ENCODE measurements around the gene EXD1.
"Not testable (repeated sequence)": the region's sequence is repeated elsewhere in the genome, so short reads cannot be mapped to it uniquely, and the experiment has no call there.

EXD1 gene

DNA sequence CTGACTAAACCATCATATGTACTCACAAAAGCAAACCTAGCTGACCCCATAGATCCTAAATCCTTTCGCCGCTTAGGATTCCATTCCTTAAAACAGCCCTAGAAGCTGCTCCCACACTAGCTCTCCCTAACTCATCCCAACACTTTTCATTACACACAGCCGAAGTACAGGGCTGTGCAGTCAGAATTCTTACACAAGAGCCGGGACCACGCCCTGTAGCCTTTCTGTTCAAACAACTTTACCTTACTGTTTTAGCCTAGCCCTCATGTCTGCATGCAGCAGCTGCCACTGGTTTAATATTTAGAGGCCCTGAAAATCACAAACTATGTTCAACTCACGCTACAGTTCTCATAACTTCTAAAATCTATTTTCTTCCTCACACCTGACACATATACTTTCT is 95.0 kb downstream of the EXD1 start:
- not testable (repeated sequence) for H3K27me3 ChIP-seq (ENCODE audit: insufficient read depth, low read length, poor library complexity); ATAC-seq (ENCODE audit: insufficient read depth, low read depth); H3K36me3 ChIP-seq (ENCODE audit: insufficient read depth, low read length); H3K27ac ChIP-seq (ENCODE audit: low read length); H3K9me3 ChIP-seq (ENCODE audit: insufficient read depth, low read length, severe bottlenecking); H2AFZ ChIP-seq (ENCODE audit: low read depth, low read length); H4K20me1 ChIP-seq (ENCODE audit: insufficient read depth, low read length); H3K79me2 ChIP-seq (ENCODE audit: insufficient read depth, low read length); DNase-seq; H3K4me1 ChIP-seq (ENCODE audit: insufficient read depth, low read length); H3K4me2 ChIP-seq (ENCODE audit: insufficient read depth, low read length); H3K9ac ChIP-seq (ENCODE audit: low read depth, low read length); H3K4me3 ChIP-seq (ENCODE audit: low read depth in 1 of 2, low read length in 2 of 2)

DNA sequence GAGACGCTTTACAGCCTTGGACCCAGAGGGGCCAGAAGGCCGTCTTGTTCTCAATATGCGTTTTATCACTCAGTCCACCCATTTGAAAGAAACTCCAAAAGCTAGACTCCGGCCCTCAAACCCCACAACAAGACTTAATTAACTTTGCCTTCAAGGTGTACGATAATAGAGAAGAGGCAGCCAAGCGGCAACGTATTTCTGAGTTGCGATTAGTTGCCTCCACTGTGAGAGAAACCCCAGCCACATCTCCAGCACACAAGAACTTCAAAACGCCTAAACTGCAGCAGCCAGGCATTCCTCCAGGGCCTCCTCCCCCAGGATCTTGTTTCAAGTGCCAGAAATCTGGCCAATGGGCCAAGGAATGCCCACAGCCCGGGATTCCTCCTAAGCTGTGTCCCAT is 97.1 kb downstream of the EXD1 start:
- Histone ChIP-seq H3K9ac (ENCODE audit: low read depth, low read length) (no peak overlapping the region), H3K4me3 (ENCODE audit: low read depth in 1 of 2, low read length in 2 of 2) (no peak overlapping the region), H2AFZ (ENCODE audit: low read depth, low read length) (no peak overlapping the region), H3K4me2 (ENCODE audit: insufficient read depth, low read length) (no peak overlapping the region), H4K20me1 (ENCODE audit: insufficient read depth, low read length) (no peaks in the 10 kb centered on the region), H3K27ac (ENCODE audit: low read length) (no peak overlapping the region), H3K79me2 (ENCODE audit: insufficient read depth, low read length) (no peaks in the 10 kb centered on the region), H3K36me3 (ENCODE audit: insufficient read depth, low read length) (no peaks in the 10 kb centered on the region), H3K27me3 (ENCODE audit: insufficient read depth, low read length, poor library complexity) (no peaks in the 10 kb centered on the region), H3K9me3 (ENCODE audit: insufficient read depth, low read length, severe bottlenecking) (no peaks in the 10 kb centered on the region), H3K4me1 (ENCODE audit: insufficient read depth, low read length) (no peaks in the 10 kb centered on the region)
- TF ChIP-seq, protein P1, sequence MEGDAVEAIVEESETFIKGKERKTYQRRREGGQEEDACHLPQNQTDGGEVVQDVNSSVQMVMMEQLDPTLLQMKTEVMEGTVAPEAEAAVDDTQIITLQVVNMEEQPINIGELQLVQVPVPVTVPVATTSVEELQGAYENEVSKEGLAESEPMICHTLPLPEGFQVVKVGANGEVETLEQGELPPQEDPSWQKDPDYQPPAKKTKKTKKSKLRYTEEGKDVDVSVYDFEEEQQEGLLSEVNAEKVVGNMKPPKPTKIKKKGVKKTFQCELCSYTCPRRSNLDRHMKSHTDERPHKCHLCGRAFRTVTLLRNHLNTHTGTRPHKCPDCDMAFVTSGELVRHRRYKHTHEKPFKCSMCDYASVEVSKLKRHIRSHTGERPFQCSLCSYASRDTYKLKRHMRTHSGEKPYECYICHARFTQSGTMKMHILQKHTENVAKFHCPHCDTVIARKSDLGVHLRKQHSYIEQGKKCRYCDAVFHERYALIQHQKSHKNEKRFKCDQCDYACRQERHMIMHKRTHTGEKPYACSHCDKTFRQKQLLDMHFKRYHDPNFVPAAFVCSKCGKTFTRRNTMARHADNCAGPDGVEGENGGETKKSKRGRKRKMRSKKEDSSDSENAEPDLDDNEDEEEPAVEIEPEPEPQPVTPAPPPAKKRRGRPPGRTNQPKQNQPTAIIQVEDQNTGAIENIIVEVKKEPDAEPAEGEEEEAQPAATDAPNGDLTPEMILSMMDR (IDR thresholded peaks at IDR 0.05; ENCODE audit: borderline replicate concordance, extremely low read depth, low read length, poor library complexity, severe bottlenecking) = no peak
- no peak for TF ChIP-seq EZH2 (IDR thresholded peaks at IDR 0.05; ENCODE audit: borderline replicate concordance, low read depth, low read length, severe bottlenecking)
- DNase-seq (no peak), ATAC-seq (ENCODE audit: insufficient read depth, low read depth) (no peak)

Measured in DND-41 (cell line).